Vagina (tissue), 2 donors: ENCODE data around the gene HORMAD2. TPM values are rescaled to one million over a fixed set of nuclear protein-coding genes. Genes with fewer than 3 reads are reported as not detected.

Experiments used
- DNase-seq, 2 donors: peaks; one replicate each; pipeline ENCODE4 v3.0.0-alpha.2; 2017; ENCODE audit errors: extremely low spot score in 2 of 2
- H3K27ac ChIP-seq: fragments of 200-600 bp; sonication (generic); one replicate; pipeline ENCODE4 v1.5.1; 2019
- H3K27me3 ChIP-seq: fragments of 200-600 bp; sonication (generic); one replicate; pipeline ENCODE4 v1.5.1; 2019
- H3K36me3 ChIP-seq, 2 donors: fragments of 200-600 bp; sonication (generic); one replicate each; pipeline ENCODE4 v1.5.1; 2017 to 2019
- H3K4me1 ChIP-seq: fragments of 200-600 bp; sonication (generic); one replicate; pipeline ENCODE4 v1.5.1; 2019
- H3K4me3 ChIP-seq, 2 donors: fragments of 200-600 bp; sonication (generic); 1 replicate in 1 of 2; 2 replicates in 1 of 2; pipeline ENCODE4 v1.5.1; 2016 to 2019
- H3K9me3 ChIP-seq: fragments of 200-600 bp; sonication (generic); one replicate; pipeline ENCODE4 v1.5.1; 2019
- CTCF ChIP-seq, 3 experiments: fragments of 450-650 bp in 2 of 3; fragments of 200-600 bp in 1 of 3; sonication (generic) in 1 of 3; IDR thresholded peaks; one replicate each; pipeline ENCODE4 v1.5.1; 2017 to 2019; ENCODE audit warnings: antibody characterized with exemption in 3 of 3, mild to moderate bottlenecking in 2 of 3, moderate library complexity in 2 of 3
- POLR2A ChIP-seq, 2 donors: fragments of 450-650 bp; IDR thresholded peaks; one replicate each; pipeline ENCODE4 v1.6.1; 2017; ENCODE audit warnings: antibody characterized with exemption in 2 of 2, mild to moderate bottlenecking in 2 of 2, moderate library complexity in 2 of 2
- POLR2AphosphoS5 ChIP-seq, 2 donors: sonication (generic); formaldehyde crosslinking; IDR thresholded peaks; one replicate each; pipeline ENCODE4 v1.9.0; 2017; ENCODE audit warnings: antibody characterized with exemption in 2 of 2, mild to moderate bottlenecking in 2 of 2, low read depth in 1 of 2; ENCODE audit not compliant: insufficient read depth in 1 of 2
- intact Hi-C: fragments of 100-400 bp; cut with DNase I; formaldehyde crosslinking; loops from one replicate; pipeline ENCODE4 v1.15.1; 2023
- total RNA-seq: library from RNA; depleted of rRNA; stranded (reverse); fragments of >200 nt; gene quantifications from one replicate; pipeline ENCODE4 v1.2.3, GENCODE V29; 2016

HORMAD2 gene
- total RNA-seq, 1 donor from 2014 or later: not detected

DNA sequence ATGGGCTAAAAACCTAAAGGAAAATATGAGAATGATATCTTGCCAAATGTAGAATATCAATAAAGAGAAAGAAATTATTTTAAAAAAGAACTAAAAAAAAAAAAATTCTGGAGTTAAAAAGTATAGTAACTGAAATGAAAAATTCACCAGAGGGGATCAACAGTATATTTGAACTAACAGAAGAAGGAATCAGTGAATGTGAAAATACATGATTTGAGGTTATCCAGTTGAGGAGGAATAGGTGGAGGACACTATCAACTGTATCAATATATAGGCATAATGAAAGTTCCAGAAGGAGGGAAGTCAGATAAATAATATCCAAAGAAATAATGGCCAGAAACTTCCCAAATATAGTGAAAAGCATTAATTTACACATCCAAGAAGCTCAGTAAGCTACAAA lies 16.1 kb upstream of the HORMAD2 start:
- H3K4me1 ChIP-seq: no peaks in the 10 kb centered on the region
- DNase-seq: no peak
- H3K27ac ChIP-seq: no peak overlapping the region
- TF ChIP-seq CTCF (IDR thresholded peaks at IDR 0.05) (no peak), POLR2AphosphoS5 (IDR thresholded peaks at IDR 0.05; ENCODE audit: insufficient read depth in 1 of 2, low read depth in 1 of 2) (no peak), POLR2A (IDR thresholded peaks at IDR 0.05) (no peak)
- intact Hi-C loops: no loop called here
- no peaks in the 10 kb centered on the region for H3K36me3 ChIP-seq
- H3K4me3 ChIP-seq: no peak overlapping the region
- H3K27me3 ChIP-seq: no peaks in the 10 kb centered on the region
- peaks cover 6% of the 10 kb centered on the region for H3K9me3 ChIP-seq

- Histone ChIP-seq H3K27me3 (no peaks in the 10 kb centered on the region), H3K27ac (no peak overlapping the region), H3K4me1 (no peaks in the 10 kb centered on the region), H3K36me3 (no peaks in the 10 kb centered on the region), H3K4me3 (no peak overlapping the region), H3K9me3 (no peaks in the 10 kb centered on the region)
- TF ChIP-seq POLR2AphosphoS5 (IDR thresholded peaks at IDR 0.05; ENCODE audit: insufficient read depth in 1 of 2, low read depth in 1 of 2) (no peak), POLR2A (IDR thresholded peaks at IDR 0.05) (no peak), CTCF (IDR thresholded peaks at IDR 0.05) (no peak)
- no peak for DNase-seq
- intact Hi-C loops: no loop called here
Measured at GRCh38 chr22:30073743-30074142, 6.5 kb upstream of the HORMAD2 start.

- TF ChIP-seq POLR2AphosphoS5 (IDR thresholded peaks at IDR 0.05; ENCODE audit: insufficient read depth in 1 of 2, low read depth in 1 of 2) (no peak), CTCF (IDR thresholded peaks at IDR 0.05) (no peak), POLR2A (IDR thresholded peaks at IDR 0.05) (no peak)
- no peaks in the 10 kb centered on the region for H3K4me1 ChIP-seq
- H3K36me3 ChIP-seq: no peaks in the 10 kb centered on the region
- no peak overlapping the region for H3K4me3 ChIP-seq
- no peaks in the 10 kb centered on the region for H3K27me3 ChIP-seq
- no peak overlapping the region for H3K27ac ChIP-seq
- H3K9me3 ChIP-seq: no peaks in the 10 kb centered on the region
- intact Hi-C loops: no loop called here
- DNase-seq: no peak
Measured at GRCh38 chr22:30074147-30074546, 6.1 kb upstream of the HORMAD2 start.

GRCh38 chr22:30074994-30075393 lies 5.3 kb upstream of the HORMAD2 start:
- Histone ChIP-seq H3K36me3 (no peaks in the 10 kb centered on the region), H3K27ac (no peak overlapping the region), H3K27me3 (no peaks in the 10 kb centered on the region), H3K9me3 (no peaks in the 10 kb centered on the region), H3K4me1 (no peaks in the 10 kb centered on the region), H3K4me3 (no peak overlapping the region)
- intact Hi-C loops: no loop called here
- no peak for DNase-seq
- TF ChIP-seq POLR2A (IDR thresholded peaks at IDR 0.05) (no peak), POLR2AphosphoS5 (IDR thresholded peaks at IDR 0.05; ENCODE audit: insufficient read depth in 1 of 2, low read depth in 1 of 2) (no peak), CTCF (IDR thresholded peaks at IDR 0.05) (no peak)

DNA sequence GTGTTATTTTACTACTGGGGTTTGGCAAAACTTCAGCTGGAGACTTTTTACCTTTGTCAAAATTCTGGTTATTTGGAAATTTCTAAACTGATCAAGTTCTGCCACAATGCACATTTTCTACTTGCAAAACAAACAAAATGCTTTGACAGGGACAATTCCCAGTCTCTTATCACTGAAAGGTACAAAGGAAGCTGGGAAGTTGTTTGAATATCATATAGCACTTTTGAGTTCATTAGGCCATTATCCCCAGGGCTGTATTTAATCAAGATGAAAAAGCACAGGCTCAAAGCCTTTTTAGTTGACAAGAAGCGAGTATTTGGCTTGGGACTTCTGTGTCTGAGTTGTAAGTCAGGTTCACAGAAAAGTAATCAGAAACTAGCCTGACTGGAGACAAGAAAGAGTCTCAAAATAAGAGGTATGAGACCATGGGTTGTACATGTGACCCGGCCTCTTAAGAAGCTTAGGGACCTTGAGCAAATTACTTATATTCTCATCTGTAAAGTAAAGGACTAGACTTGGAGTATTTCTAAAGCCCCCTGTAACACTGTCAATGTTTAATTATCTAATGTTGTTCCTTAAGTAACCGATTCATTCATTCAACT lies 2.9 kb upstream of the HORMAD2 start:
- H3K27ac ChIP-seq: no peak overlapping the region
- intact Hi-C loops: no loop called here
- no peak for DNase-seq
- no peaks in the 10 kb centered on the region for H3K36me3 ChIP-seq
- no peaks in the 10 kb centered on the region for H3K27me3 ChIP-seq
- TF ChIP-seq POLR2A (IDR thresholded peaks at IDR 0.05) (no peak), CTCF (IDR thresholded peaks at IDR 0.05) (no peak), POLR2AphosphoS5 (IDR thresholded peaks at IDR 0.05; ENCODE audit: insufficient read depth in 1 of 2, low read depth in 1 of 2) (no peak)
- H3K4me3 ChIP-seq: no peak overlapping the region
- no peaks in the 10 kb centered on the region for H3K4me1 ChIP-seq
- no peaks in the 10 kb centered on the region for H3K9me3 ChIP-seq
